CD4-positive, alpha-beta T cell treated with Interleukin-21 for 1 hour (primary cell): ENCODE results near the gene DSCAML1.
"Not testable (repeated sequence)": the region's sequence is repeated elsewhere in the genome, so short reads cannot be mapped to it uniquely, and the experiment has no call there.

Experiments used
- DNase-seq: peaks from one replicate; pipeline ENCODE4 v3.0.0-alpha.2; 2020

DSCAML1 gene

GRCh38 chr11:117417856-117418255 is 379.2 kb downstream of the DSCAML1 start:
- DNase-seq = no peak

GRCh38 chr11:117417342-117417741 is 379.7 kb downstream of the DSCAML1 start:
- no peak for DNase-seq

DNA sequence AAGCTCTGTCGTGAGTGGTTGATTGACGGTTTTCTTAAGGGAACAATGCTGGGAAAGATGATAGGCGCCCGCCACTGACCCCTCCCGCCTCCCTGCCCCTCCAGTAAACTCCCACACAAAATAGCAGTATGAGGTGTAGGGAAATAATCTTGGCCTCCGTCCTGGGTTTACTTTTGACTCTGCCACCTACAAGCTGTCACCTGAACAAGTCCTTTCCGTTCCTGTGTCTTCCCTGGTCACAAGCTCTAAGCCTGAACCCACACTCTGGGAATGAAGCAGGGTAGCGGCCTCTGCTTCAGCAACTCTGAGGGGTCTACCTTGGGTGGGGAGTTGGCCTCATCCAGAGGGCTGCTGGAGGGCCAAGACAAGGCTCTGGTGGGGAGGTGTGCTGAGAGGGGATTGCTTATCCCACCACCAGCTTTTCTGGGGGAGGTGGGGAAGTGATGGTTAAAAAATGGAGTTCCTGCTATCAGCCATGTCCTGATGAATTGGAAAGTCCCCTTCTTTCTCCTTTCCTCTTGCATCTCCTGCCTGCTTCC is 381.6 kb downstream of the DSCAML1 start:
- DNase-seq = no peak

GRCh38 chr11:117414724-117415123 is 382.3 kb downstream of the DSCAML1 start:
- DNase-seq = no peak

DNA sequence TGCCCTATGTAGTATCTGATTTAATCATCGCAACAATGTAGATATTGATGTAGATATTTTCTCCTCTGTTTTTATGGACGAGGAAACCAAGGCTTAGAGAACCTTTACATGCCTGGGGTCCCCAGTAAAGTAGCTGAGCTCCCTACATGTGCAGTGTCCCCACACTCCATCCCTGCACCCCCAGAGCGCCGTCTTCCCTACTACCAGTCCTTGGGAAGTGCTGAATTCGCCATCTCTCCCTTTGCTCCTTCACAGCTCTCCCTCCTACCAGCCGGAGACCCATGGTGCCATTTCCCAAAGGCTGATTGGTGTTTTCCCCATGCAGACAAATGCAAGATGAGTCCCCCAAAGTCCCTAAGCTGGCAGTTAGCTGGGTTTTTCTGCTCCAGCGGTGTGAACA is 383.4 kb downstream of the DSCAML1 start:
- DNase-seq = no peak

GRCh38 chr11:117412653-117413275 is 384.3 kb downstream of the DSCAML1 start:
- no peak for DNase-seq

DNA sequence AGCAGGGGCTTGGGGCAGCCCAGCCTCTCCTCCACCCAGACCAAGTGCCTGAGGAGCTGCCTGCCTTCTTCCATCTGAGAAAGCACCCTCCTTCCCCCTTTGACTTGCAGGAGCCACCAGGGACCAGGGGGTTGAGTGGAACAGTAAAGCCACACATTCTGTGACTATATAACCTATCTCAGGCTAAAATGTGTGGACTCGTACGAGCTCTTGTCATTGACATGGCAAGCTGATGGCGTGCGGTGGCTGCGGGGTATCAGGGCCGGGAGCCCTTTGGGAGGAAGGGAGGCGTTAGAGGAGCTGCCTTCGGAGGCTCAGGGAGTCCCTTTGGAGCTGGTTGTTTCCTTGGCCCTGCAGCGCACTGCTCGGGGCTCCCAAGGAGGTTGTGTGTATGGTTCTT is 384.8 kb downstream of the DSCAML1 start:
- DNase-seq = no peak

- no peak for DNase-seq
These were observed 385.3 kb downstream of the DSCAML1 start for GRCh38 chr11:117411736-117412135.

GRCh38 chr11:117410861-117411710 is 385.9 kb downstream of the DSCAML1 start:
- DNase-seq = no peak

GRCh38 chr11:117410238-117410637 is 386.8 kb downstream of the DSCAML1 start:
- no peak for DNase-seq

- DNase-seq = no peak
These were observed 387.5 kb downstream of the DSCAML1 start for GRCh38 chr11:117409511-117409910.

DNA sequence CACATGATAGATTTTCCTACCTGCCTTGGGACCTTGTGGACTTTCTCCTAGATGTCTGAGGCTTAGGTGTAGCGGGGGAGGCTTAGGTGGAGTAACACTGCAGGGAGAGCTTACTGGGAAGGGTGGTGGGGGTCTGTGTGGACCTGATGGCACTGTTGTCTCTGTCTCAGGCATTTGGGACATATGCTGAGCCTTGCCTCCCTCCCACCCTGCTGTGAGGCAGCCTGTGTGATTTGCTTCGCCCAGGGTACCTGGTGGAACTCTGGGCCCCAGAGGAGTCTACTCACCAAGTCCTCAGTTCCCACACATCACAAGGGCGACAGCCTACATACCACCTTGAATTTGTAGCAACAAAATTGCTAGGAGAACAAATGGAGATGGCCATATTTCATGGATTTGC is 388.7 kb downstream of the DSCAML1 start:
- no peak for DNase-seq

- no peak for DNase-seq
These were observed 390.0 kb downstream of the DSCAML1 start for GRCh38 chr11:117407016-117407415.

DNA sequence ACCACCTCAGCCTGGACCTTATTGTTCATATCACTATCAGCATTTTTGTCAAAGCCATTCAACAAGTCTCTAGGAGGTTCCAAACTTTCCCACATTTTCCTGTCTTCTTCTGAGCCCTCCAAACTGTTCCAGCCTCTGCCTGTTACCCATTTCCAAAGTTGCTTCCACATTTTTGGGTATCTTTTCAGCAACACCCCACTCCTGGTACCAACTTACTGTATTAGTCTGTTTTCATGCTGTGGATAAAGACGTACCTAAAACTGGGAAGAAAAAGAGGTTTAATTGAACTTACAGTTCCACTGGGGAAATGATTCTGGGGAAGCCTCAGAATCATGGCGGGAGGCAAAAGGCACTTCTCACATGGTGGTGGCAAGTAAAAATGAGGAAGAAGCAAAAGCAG is 391.1 kb downstream of the DSCAML1 start:
- DNase-seq = not testable (repeated sequence)

- DNase-seq = not testable (repeated sequence)
These were observed 397.7 kb downstream of the DSCAML1 start for GRCh38 chr11:117399100-117399840.

- DNase-seq = not testable (repeated sequence)
These were observed 398.4 kb downstream of the DSCAML1 start for GRCh38 chr11:117398618-117399017.

DNA sequence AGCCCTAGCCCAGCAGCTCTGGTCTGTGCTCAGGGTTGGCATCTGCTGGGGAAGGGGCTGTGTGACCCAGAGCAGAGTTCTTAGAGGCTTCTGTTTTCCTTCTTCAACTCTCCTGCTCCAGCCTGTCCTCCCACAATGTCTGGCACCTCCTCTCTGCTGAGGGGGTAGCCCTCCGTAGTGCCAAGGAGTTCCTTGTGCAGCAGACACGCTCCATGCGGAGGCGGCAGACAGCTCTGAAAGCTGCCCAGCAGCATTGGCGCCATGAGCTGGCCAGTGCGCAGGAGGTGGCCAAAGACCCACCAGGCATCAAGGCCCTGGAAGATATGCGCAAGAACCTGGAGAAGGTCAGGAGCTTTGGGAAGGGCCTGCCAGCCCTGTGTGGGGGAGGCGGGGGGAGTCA is 400.0 kb downstream of the DSCAML1 start:
- no peak for DNase-seq

DNA sequence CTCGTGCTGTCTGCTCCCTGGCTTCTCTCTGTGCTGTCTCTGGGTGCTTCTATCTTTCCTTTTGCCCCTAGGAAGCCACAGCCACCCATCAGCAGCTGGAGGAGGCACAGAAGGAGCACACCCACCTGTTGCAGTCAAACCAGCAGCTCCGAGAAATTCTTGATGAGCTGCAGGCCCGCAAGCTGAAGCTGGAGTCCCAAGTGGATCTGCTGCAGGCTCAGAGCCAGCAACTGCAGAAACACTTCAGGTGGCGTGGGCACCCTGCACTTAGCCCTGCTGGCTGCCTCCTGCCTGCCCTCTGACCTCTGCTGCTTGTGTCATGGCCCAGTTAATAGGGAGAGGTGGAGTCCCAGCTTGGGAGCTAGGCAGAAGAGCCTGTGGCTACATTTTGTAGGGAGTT is 401.5 kb downstream of the DSCAML1 start:
- no peak for DNase-seq

GRCh38 chr11:117394221-117394925 is 402.6 kb downstream of the DSCAML1 start:
- DNase-seq = no peak

DNA sequence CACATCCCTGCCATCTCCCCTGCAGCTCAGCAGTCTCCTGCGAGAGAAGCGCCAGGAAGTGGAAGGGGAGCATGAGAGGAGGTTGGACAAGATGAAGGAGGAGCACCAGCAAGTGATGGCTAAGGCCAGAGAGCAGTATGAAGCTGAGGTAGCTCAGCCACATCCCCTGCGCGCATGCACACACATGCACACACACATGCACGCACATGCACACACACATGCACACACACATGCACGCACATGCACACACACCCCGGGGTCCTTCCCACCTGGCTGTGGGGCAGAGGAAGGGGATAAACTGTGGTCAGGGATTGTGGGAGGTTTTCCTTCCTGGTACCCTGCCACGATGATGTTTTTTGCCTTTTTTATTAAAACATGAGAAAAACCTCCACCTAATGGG is 404.0 kb downstream of the DSCAML1 start:
- DNase-seq = no peak

GRCh38 chr11:117392001-117392690 is 404.9 kb downstream of the DSCAML1 start:
- DNase-seq = no peak

DNA sequence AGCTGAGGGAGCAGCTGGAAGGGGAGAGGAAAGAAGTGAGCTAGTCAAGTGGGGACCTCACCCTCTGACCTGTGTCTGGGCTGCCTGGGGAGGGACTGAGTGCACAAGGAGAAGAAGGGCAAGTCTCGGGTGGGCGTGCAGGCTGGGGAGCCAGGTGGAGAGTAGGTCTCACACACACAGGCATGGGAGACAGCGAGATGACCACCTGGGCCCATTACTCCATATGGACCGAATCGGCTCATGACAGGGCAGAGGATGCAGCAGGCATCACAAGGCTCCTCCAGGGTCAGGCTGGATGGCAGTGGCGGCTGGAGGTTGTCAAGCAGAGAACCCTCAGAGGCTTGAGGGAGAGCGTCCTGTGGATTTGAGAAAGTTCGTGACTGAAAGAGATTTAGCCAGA is 405.8 kb downstream of the DSCAML1 start:
- no peak for DNase-seq
